Lower leg skin (tissue), 3 donors: ENCODE data around the gene VN1R5.

Source experiments
- CTCF ChIP-seq, 3 donors: fragments of 450-650 bp; IDR thresholded peaks; one replicate each; pipeline ENCODE4 v1.5.1; 2016; ENCODE audit warnings: antibody characterized with exemption in 3 of 3, mild to moderate bottlenecking in 3 of 3, moderate library complexity in 2 of 3
- POLR2A ChIP-seq, 2 donors: fragments of 450-650 bp; IDR thresholded peaks; one replicate each; pipeline ENCODE4 v1.6.1; 2016 to 2017; ENCODE audit warnings: antibody characterized with exemption in 2 of 2, mild to moderate bottlenecking in 1 of 2, moderate library complexity in 1 of 2

DNA sequence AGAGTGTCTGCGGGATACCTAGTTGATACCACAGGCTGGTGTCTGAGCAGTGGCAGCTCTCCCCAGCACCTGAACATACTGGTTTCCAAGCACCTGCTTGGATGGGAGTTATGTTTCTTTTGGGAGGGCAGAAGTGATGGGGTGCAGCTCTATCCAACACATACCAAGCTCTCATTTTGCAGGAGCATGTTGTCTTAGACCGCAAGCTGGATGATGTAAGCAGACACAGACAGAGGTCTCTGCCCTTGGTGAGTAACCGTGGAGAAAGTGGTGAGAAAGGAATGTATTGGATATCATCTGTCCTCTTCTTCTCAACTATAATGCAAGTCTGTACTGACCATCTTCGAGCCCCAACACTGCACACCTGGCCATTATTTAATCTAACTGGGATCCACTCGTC lies 38.4 kb downstream of the VN1R5 start:
- TF ChIP-seq CTCF (IDR thresholded peaks at IDR 0.05) (no peak), POLR2A (IDR thresholded peaks at IDR 0.05) (no peak)
